ENCODE results near the gene LCN12. TPM values are rescaled to one million over a fixed set of nuclear protein-coding genes. Genes with fewer than 3 reads are reported as not detected.

The LCN12 gene
- total and polyA plus RNA-seq, 11 donors = 0.46 to 23.7 (median 4.2) TPM

DNA sequence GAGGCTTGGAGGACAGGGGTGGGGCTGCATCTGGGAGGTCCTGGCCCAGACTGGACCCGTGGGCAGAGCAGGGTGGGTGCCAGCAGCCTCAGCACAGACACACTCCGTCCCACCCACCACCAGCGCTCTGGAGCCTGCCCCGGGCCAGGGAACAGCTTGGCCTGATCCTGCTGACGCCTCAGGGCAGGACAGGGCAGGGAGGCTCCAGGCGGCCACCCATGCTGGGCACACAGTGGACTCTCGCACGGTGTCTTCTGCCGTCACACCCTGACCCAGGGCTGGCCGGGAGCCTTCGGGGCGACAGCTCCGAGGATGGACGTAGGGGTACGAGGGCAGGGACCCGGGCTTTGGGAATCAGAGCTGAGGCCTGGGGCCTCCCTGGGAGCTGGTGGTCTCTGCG lies 17.1 kb downstream of the LCN12 start:
- Histone ChIP-seq H3K36me3 (no peaks in the 10 kb centered on the region), H3K4me3 (no peak overlapping the region), H3K4me1 (peaks cover 0 to 42% (median 14%) of the 10 kb centered on the region in 12 donors), H3K9me3 (no peaks in the 10 kb centered on the region), H3K27me3 (no peaks in the 10 kb centered on the region), H3K27ac (no peak overlapping the region)
- no peak for TF ChIP-seq CTCF (IDR thresholded peaks at IDR 0.05)
- TF ChIP-seq POLR2A (IDR thresholded peaks at IDR 0.05) = no peak
- ATAC-seq = no peak
- 81 to 94% (median 91%) methylated on average over 7 to 17 of the region's 17 CpGs for WGBS, 4 donors
- intact Hi-C loops (cut with DNase I) = no loop called here
- no peak for DNase-seq

DNA sequence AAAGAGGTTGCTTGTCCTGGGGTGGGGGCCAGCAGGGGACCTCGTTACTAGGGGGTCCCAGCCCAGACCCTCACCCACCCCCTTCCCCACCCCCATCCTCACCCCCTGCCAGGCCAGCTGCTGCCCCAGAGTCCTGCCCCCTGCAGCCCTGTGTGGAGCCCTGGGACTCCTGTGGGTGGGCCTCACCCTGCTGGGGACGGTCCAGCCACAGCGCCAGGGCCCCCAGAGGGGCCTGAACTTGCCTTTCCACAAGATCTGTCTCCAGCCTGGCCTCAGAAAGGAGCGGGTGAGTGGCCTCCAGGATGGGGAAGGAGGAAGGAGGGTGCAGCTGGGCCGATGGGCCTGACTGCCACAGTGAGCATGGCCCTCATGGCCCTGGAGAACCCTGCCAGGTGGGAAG lies 17.7 kb downstream of the LCN12 start:
- WGBS, 4 donors = 75 to 94% (median 89%) methylated on average over 2 to 5 of the region's 5 CpGs

DNA sequence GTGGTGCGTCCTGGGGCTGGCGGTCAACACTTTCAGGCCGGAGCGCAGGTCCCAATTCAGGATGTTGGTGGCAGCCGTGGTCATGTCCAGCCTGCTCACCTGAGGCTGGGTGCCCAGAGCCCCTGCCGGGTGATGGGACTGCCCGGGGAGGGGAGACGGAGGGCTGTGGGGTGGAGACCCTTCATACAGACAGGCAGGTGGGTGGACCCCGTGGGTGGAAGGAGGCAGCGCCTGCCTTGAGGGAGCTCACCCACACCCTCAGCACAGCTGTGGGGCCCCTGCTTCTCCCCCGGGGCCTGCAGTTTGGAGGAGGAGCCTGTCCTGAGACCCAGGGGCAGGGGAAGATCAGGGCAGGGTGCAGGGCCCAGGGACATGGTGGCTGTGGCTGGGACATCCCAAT lies 18.3 kb downstream of the LCN12 start:
- TF ChIP-seq CTCF (IDR thresholded peaks at IDR 0.05) (no peak), POLR2A (IDR thresholded peaks at IDR 0.05) (no peak)
- Histone ChIP-seq H3K27me3 (no peaks in the 10 kb centered on the region), H3K36me3 (no peaks in the 10 kb centered on the region), H3K4me1 (peaks cover 0 to 46% (median 16%) of the 10 kb centered on the region in 12 donors), H3K4me3 (no peak overlapping the region), H3K27ac (no peak overlapping the region), H3K9me3 (no peaks in the 10 kb centered on the region)
- WGBS, 4 donors = 84 to 88% (median 86%) methylated on average over 4 to 11 of the region's 11 CpGs
- DNase-seq (no peak), ATAC-seq (no peak)
- intact Hi-C loops (cut with DNase I) = no loop called here

More for the DNA sequence above, 17.7 kb downstream of the LCN12 start:
- no peaks in the 10 kb centered on the region for H3K27me3 ChIP-seq
- no peak overlapping the region for H3K27ac ChIP-seq
- intact Hi-C loops (cut with DNase I) = no loop called here
- no peak for DNase-seq
- no peaks in the 10 kb centered on the region for H3K9me3 ChIP-seq
- H3K36me3 ChIP-seq = no peaks in the 10 kb centered on the region
- TF ChIP-seq POLR2A (IDR thresholded peaks at IDR 0.05) = no peak
- TF ChIP-seq CTCF (IDR thresholded peaks at IDR 0.05) = no peak
- peaks cover 0 to 42% (median 12%) of the 10 kb centered on the region in 12 donors for H3K4me1 ChIP-seq
- no peak for ATAC-seq
- no peak overlapping the region for H3K4me3 ChIP-seq

GRCh38 chr9:136971746-136972145 lies 19.7 kb downstream of the LCN12 start:
- ATAC-seq = no peak
- WGBS, 4 donors = 86 to 92% (median 88%) methylated on average over 9 to 14 of the region's 14 CpGs
- Histone ChIP-seq H3K4me3 (no peak overlapping the region), H3K9me3 (no peaks in the 10 kb centered on the region), H3K36me3 (no peaks in the 10 kb centered on the region), H3K27me3 (no peaks in the 10 kb centered on the region), H3K4me1 (peaks cover 6 to 52% (median 24%) of the 10 kb centered on the region in 12 donors), H3K27ac (no peak overlapping the region)
- intact Hi-C loops (cut with DNase I) = loop anchor here in 1 of 10 donors (1.0 kb wide), 1 partner anchor 15 kb away; no protein-coding TSS in a partner anchor
- no peak for DNase-seq
- no peak for TF ChIP-seq POLR2A (IDR thresholded peaks at IDR 0.05)
- TF ChIP-seq CTCF (IDR thresholded peaks at IDR 0.05) = no peak

Measured in heart left ventricle (tissue), 16 donors.